HepG2 (cell line): Measurements from ENCODE around the gene CNTFR. TPM values are rescaled to one million over a fixed set of nuclear protein-coding genes. Genes with fewer than 3 reads are reported as not detected.

Experiments
- CBX2 ChIP-seq, 2 experiments: fragments of 200-600 bp in 1 of 2; sonication (generic); formaldehyde crosslinking in 1 of 2; IDR thresholded peaks; 2 replicates each; pipeline versions ENCODE4 v1.7.0 to v1.8.1; 2018 to 2022; ENCODE audit warnings: low read depth in 2 of 2, low read length in 1 of 2, mild to moderate bottlenecking in 1 of 2, missing genetic modification reagents in 1 of 2
- ERF ChIP-seq: IDR thresholded peaks from 2 replicates; pipeline ENCODE4 v1.6.1; 2018; ENCODE audit warnings: missing biosample characterization, missing genetic modification reagents
- ETS1 ChIP-seq: sonication (generic); formaldehyde crosslinking; IDR thresholded peaks from 2 replicates; pipeline ENCODE4 v1.4.0; 2020; ENCODE audit warnings: missing genetic modification reagents
- FUBP1 ChIP-seq: sonication (generic); formaldehyde crosslinking; IDR thresholded peaks from 2 replicates; pipeline ENCODE4 v1.5.1; 2020; ENCODE audit warnings: missing genetic modification reagents, mild to moderate bottlenecking, borderline replicate concordance
- GABPB1 ChIP-seq: IDR thresholded peaks from 2 replicates; pipeline ENCODE4 v1.6.1; 2016; ENCODE audit warnings: mild to moderate bottlenecking, missing genetic modification reagents, moderate library complexity, missing compliant biosample characterization
- HNRNPH1 ChIP-seq: fragments of 200-400 bp; formaldehyde crosslinking; optimal IDR thresholded peaks from 2 replicates; pipeline ENCODE3; 2017; ENCODE audit warnings: mild to moderate bottlenecking, low read depth, low read length
- IRF9 ChIP-seq: sonication (generic); formaldehyde crosslinking; IDR thresholded peaks from 2 replicates; pipeline ENCODE4 v1.8.0; 2022; ENCODE audit warnings: missing genetic modification reagents, mild to moderate bottlenecking, borderline replicate concordance
- KDM4B ChIP-seq: sonication (generic); formaldehyde crosslinking; IDR thresholded peaks from 2 replicates; pipeline ENCODE4 v1.4.0; 2020; ENCODE audit warnings: missing genetic modification reagents
- KDM6A ChIP-seq: IDR thresholded peaks from 2 replicates; pipeline ENCODE4 v1.6.1; 2016; ENCODE audit warnings: low read depth
- RARG ChIP-seq: sonication (generic); formaldehyde crosslinking; IDR thresholded peaks from 2 replicates; pipeline ENCODE4 v1.4.0; 2020; ENCODE audit warnings: low read depth, mild to moderate bottlenecking, missing genetic modification reagents
- SIX1 ChIP-seq: sonication (generic); formaldehyde crosslinking; IDR thresholded peaks from 2 replicates; pipeline ENCODE4 v1.4.0; 2020; ENCODE audit warnings: missing genetic modification reagents, borderline replicate concordance
- THYN1 ChIP-seq: sonication (generic); formaldehyde crosslinking; IDR thresholded peaks from 2 replicates; pipeline ENCODE4 v1.8.1; 2023; ENCODE audit warnings: low read depth, mild to moderate bottlenecking, moderate library complexity, missing genetic modification reagents, borderline replicate concordance
- XRCC5 ChIP-seq: fragments of 200-400 bp; formaldehyde crosslinking; optimal IDR thresholded peaks from 2 replicates; pipeline ENCODE3; 2017; ENCODE audit warnings: mild to moderate bottlenecking, low read length
- ZBTB3 ChIP-seq: sonication (generic); formaldehyde crosslinking; IDR thresholded peaks from 2 replicates; pipeline ENCODE4 v1.4.0; 2020; ENCODE audit warnings: low read depth, mild to moderate bottlenecking, moderate library complexity, missing genetic modification reagents, borderline replicate concordance
- ZKSCAN5 ChIP-seq: sonication (generic); formaldehyde crosslinking; IDR thresholded peaks from 2 replicates; pipeline ENCODE4 v1.5.1; 2020; ENCODE audit warnings: mild to moderate bottlenecking, missing genetic modification reagents
- ZNF230 ChIP-seq: sonication (generic); formaldehyde crosslinking; IDR thresholded peaks from 2 replicates; pipeline ENCODE4 v1.4.0; 2020; ENCODE audit warnings: mild to moderate bottlenecking, missing genetic modification reagents
- ZNF253 ChIP-seq: sonication (generic); formaldehyde crosslinking; IDR thresholded peaks from 2 replicates; pipeline ENCODE4 v1.8.0; 2022; ENCODE audit warnings: mild to moderate bottlenecking, missing genetic modification reagents, borderline replicate concordance
- ZNF460 ChIP-seq: sonication (generic); formaldehyde crosslinking; IDR thresholded peaks from 2 replicates; pipeline ENCODE4 v1.5.1; 2020; ENCODE audit warnings: missing genetic modification reagents, mild to moderate bottlenecking, borderline replicate concordance
- ZNF512B ChIP-seq: sonication (generic); formaldehyde crosslinking; IDR thresholded peaks from 2 replicates; pipeline ENCODE4 v1.5.1; 2020; ENCODE audit warnings: missing genetic modification reagents, mild to moderate bottlenecking, borderline replicate concordance
- ZNF562 ChIP-seq: sonication (generic); formaldehyde crosslinking; IDR thresholded peaks from 2 replicates; pipeline ENCODE4 v1.8.0; 2022; ENCODE audit warnings: missing genetic modification reagents, borderline replicate concordance
- ZNF614 ChIP-seq: IDR thresholded peaks from 2 replicates; pipeline ENCODE4 v1.6.1; 2018; ENCODE audit warnings: missing biosample characterization, missing genetic modification reagents, inconsistent platforms, borderline replicate concordance
- ZSCAN21 ChIP-seq: sonication (generic); formaldehyde crosslinking; IDR thresholded peaks from 2 replicates; pipeline ENCODE4 v1.8.0; 2022; ENCODE audit warnings: mild to moderate bottlenecking, missing genetic modification reagents, moderate library complexity, borderline replicate concordance
- polyA plus RNA-seq, 8 experiments: library from polyadenylated mRNA; depleted of rRNA in 3 of 8; stranded (reverse) in 7 of 8; unstranded in 1 of 8; fragments of >200 nt; fragmentation: Illumina TruSeq in 4 of 8; extraction: Trizol in 4 of 8; gene quantifications; 2 replicates each; pipeline versions ENCODE4 v1.2.1 to v1.2.3, GENCODE V29; 2011 to 2016; ENCODE audit warnings: low read depth in 4 of 8, missing spikeins in 1 of 8, mixed read lengths in 1 of 8; ENCODE audit not compliant: insufficient read depth in 1 of 8
- total RNA-seq, 5 experiments: library from RNA; depleted of rRNA; stranded (reverse); fragments of >200 nt; fragmentation: Illumina TruSeq; extraction: Trizol; gene quantifications; 2 replicates each; pipeline ENCODE4 v1.2.3, GENCODE V29; 2016; ENCODE audit warnings: low read depth in 1 of 5

Gene CNTFR
- total and polyA plus RNA-seq, 2 of the 13 experiments (the other 11 are each of a cell fraction or from before 2014, with no cell fraction given) = not detected

- TF ChIP-seq FUBP1 (no peak), ZNF512B (CRISPR knock-in tag) (no peak), ZNF253 (CRISPR knock-in tag) (peak; percentile 37; the same call in 1 of the 2 replicates), XRCC5 (no peak), ZNF230 (CRISPR knock-in tag) (no peak), HNRNPH1 (no peak), ZBTB3 (CRISPR knock-in tag) (no peak), ETS1 (CRISPR knock-in tag) (no peak), KDM4B (no peak), ERF (peak; percentile 49; the same call in 1 of the 2 replicates), THYN1 (CRISPR knock-in tag) (no peak), RARG (CRISPR knock-in tag) (no peak), ZNF460 (no peak), SIX1 (no peak), GABPB1 (CRISPR knock-in tag) (peak; percentile 50; the same call in 1 of the 2 replicates), ZSCAN21 (CRISPR knock-in tag) (no peak), ZKSCAN5 (CRISPR knock-in tag) (no peak), ZNF562 (CRISPR knock-in tag) (no peak), IRF9 (CRISPR knock-in tag) (peak; percentile 45; the same call in 1 of the 2 replicates), CBX2 (IDR thresholded peaks at IDR 0.05; ENCODE audit: low read depth, low read length) (no peak), CBX2 (CRISPR knock-in tag; IDR thresholded peaks at IDR 0.05; ENCODE audit: low read depth) (0 out of 2 replicates have a peak, but pooled peaks have one; percentile 57), ZNF614 (CRISPR knock-in tag) (no peak), KDM6A (CRISPR knock-in tag) (no peak)
Observed at GRCh38 chr9:34522971-34523797, 66.3 kb downstream of the CNTFR start, which contains the start of gene ENHO (continued).
